Nephron (organoid): ENCODE data around the gene ZNF597.

ENCODE experiments used
- H3K27ac Mint-ChIP-seq, 3 experiments: 2 replicates each; pipeline ENCODE4 v1.8.0; 2020; ENCODE audit warnings: mixed read lengths in 3 of 3, mild to moderate bottlenecking in 2 of 3, moderate library complexity in 1 of 3
- H3K27me3 Mint-ChIP-seq: 2 replicates; pipeline ENCODE4 v1.8.0; 2021; ENCODE audit warnings: low read depth, mild to moderate bottlenecking, moderate library complexity, mixed read lengths
- H3K36me3 Mint-ChIP-seq: 2 replicates; pipeline ENCODE4 v1.8.0; 2020; ENCODE audit warnings: low read depth, mixed read lengths
- H3K4me1 Mint-ChIP-seq: 2 replicates; pipeline ENCODE4 v1.8.0; 2020; ENCODE audit warnings: mixed read lengths
- H3K4me3 Mint-ChIP-seq, 3 experiments: 2 replicates each; pipeline ENCODE4 v1.8.0; 2020; ENCODE audit warnings: mild to moderate bottlenecking in 3 of 3, mixed read lengths in 3 of 3, moderate library complexity in 2 of 3
- H3K9me3 Mint-ChIP-seq: 2 replicates; pipeline ENCODE4 v1.8.0; 2020; ENCODE audit warnings: mixed read lengths
- TF ChIP-seq, protein P1 (sequence below), 3 experiments: fragments of 200-600 bp; sonication (generic); IDR thresholded peaks; one replicate each; pipeline ENCODE4 v1.5.0; 2021; ENCODE audit warnings: antibody characterized with exemption in 3 of 3; ENCODE audit not compliant: unreplicated experiment in 3 of 3

ZNF597 gene

GRCh38 chr16:3481696-3482658 is 38.7 kb upstream of the ZNF597 start:
- Mint-ChIP-seq H3K27ac (peak overlapping the region in 1 of 3 experiments; percentile 46), H3K27me3 (no peaks in the 10 kb centered on the region), H3K4me3 (no peak overlapping the region), H3K9me3 (no peaks in the 10 kb centered on the region), H3K36me3 (peaks cover 54% of the 10 kb centered on the region), H3K4me1 (no peaks in the 10 kb centered on the region)
- TF ChIP-seq, protein P1, sequence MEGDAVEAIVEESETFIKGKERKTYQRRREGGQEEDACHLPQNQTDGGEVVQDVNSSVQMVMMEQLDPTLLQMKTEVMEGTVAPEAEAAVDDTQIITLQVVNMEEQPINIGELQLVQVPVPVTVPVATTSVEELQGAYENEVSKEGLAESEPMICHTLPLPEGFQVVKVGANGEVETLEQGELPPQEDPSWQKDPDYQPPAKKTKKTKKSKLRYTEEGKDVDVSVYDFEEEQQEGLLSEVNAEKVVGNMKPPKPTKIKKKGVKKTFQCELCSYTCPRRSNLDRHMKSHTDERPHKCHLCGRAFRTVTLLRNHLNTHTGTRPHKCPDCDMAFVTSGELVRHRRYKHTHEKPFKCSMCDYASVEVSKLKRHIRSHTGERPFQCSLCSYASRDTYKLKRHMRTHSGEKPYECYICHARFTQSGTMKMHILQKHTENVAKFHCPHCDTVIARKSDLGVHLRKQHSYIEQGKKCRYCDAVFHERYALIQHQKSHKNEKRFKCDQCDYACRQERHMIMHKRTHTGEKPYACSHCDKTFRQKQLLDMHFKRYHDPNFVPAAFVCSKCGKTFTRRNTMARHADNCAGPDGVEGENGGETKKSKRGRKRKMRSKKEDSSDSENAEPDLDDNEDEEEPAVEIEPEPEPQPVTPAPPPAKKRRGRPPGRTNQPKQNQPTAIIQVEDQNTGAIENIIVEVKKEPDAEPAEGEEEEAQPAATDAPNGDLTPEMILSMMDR (IDR thresholded peaks at IDR 0.05; ENCODE audit: unreplicated experiment in 3 of 3), result no peak

GRCh38 chr16:3480901-3481695 is 37.8 kb upstream of the ZNF597 start:
- Mint-ChIP-seq H3K4me3 (no peak overlapping the region), H3K9me3 (no peaks in the 10 kb centered on the region), H3K36me3 (peaks cover 51% of the 10 kb centered on the region), H3K4me1 (no peaks in the 10 kb centered on the region), H3K27me3 (no peaks in the 10 kb centered on the region), H3K27ac (no peak overlapping the region)
- TF ChIP-seq, protein P1 (IDR thresholded peaks at IDR 0.05; ENCODE audit: unreplicated experiment in 3 of 3), result no peak

DNA sequence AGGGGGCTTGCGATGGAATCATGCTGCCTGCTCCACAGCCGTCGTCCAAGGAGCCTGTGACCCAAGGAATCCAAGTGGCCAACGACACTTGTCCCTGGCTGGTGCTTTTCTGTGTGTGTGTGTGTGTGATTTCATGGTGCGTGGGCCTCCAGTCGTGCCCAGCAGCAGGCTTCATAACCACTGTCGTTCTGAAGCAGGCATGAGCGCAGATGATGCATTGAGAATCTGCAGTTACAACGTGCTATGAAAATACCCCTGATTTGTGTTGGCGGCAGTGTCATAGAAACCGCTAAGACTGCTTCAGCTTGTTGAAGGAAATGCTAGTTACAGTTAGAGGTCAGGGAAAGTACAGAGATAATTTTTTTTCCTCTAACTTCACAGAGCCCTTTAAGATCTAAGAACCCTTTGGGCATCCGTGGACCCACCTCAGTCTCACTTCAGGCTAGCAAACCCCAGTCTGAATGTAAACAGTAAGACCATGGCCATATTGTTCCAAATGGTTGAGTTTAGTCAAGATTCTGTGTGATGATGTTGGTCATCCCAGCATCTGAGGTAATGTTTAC is 36.4 kb upstream of the ZNF597 start:
- H3K36me3 Mint-ChIP-seq, result peaks cover 51% of the 10 kb centered on the region
- no peak overlapping the region for H3K27ac Mint-ChIP-seq
- H3K4me3 Mint-ChIP-seq, result no peak overlapping the region
- no peaks in the 10 kb centered on the region for H3K27me3 Mint-ChIP-seq
- TF ChIP-seq, protein P1 (IDR thresholded peaks at IDR 0.05; ENCODE audit: unreplicated experiment in 3 of 3), result no peak
- H3K4me1 Mint-ChIP-seq, result no peaks in the 10 kb centered on the region
- H3K9me3 Mint-ChIP-seq, result no peaks in the 10 kb centered on the region

DNA sequence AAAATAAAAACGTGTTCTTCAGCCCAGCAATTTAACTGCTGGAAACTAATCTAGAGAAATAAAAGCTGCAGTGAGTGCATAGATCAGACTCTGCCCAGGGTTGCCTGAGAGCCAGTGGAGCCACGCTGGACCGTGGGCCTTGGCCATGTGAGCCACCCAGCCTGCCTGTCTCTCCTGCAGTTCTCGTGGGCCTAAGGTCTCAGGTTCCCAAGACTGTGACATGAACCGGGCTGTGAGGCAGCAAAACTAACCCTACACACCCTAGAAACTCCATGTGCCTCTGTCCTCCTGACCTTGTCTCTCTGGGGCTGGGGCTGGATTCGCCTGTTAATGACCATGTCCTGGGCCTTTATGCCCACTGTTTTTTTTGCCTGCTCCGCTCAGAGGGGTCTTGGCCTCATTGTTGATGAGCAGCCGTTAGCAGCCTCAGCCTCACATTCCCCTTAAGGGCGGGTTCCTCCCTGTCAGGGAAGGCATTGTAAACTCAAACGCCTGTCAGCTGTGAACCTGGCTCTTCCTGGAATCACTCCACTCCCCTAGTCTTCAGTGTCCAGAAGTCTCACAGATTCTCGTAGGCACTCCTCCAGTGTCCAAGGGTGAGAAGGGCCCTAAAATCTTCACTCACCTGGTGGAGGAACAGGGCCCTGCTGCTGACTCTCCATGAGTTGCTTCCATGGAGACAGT is 35.1 kb upstream of the ZNF597 start:
- TF ChIP-seq, protein P1 (IDR thresholded peaks at IDR 0.05; ENCODE audit: unreplicated experiment in 3 of 3), result no peak
- Mint-ChIP-seq H3K4me3 (no peak overlapping the region), H3K27ac (peak overlapping the region in 2 of 3 experiments; percentile 70 to 76), H3K9me3 (no peaks in the 10 kb centered on the region), H3K4me1 (no peaks in the 10 kb centered on the region), H3K36me3 (peaks cover 43% of the 10 kb centered on the region), H3K27me3 (no peaks in the 10 kb centered on the region)

DNA sequence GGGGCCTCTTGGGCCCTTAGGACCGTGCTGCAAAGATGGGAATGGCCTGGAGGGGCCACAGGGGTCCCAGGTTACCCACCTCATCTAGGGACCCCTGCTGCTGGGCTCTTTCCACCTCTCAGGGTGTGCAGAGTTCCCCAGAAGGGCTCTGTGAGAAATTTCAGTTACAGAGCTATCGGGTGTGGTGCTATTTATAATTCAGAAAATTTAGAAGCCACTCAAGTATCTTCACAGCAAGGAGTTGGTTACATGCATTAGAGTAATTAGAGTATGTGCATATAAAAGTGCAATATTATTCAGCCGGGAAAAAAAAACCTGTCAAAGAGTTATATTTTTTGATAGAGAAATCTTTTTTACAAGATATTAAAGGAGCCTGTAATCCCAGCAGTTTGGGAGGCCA is 33.1 kb upstream of the ZNF597 start:
- Mint-ChIP-seq H3K4me1 (no peaks in the 10 kb centered on the region), H3K4me3 (no peak overlapping the region), H3K27me3 (no peaks in the 10 kb centered on the region), H3K9me3 (no peaks in the 10 kb centered on the region), H3K36me3 (peaks cover 33% of the 10 kb centered on the region), H3K27ac (no peak overlapping the region)
- TF ChIP-seq, protein P1 (IDR thresholded peaks at IDR 0.05; ENCODE audit: unreplicated experiment in 3 of 3), result no peak
